Right lobe of liver (tissue), 6 donors: ENCODE results near the gene HECW1. TPM values are rescaled to one million over a fixed set of nuclear protein-coding genes. Genes with fewer than 3 reads are reported as not detected.

Experiments
- ATAC-seq, 4 donors: fragments of 200-7000 bp; cut with Tn5 transposase; one replicate each; pipeline ENCODE4 v1.9.1; 2020; ENCODE audit warnings: mild to moderate bottlenecking in 4 of 4, moderate library complexity in 4 of 4
- DNase-seq, 3 donors: peaks; one replicate each; pipeline ENCODE4 v3.0.0-alpha.2; 2020
- H3K27ac ChIP-seq, 3 donors: fragments of 200-600 bp; one replicate each; pipeline ENCODE4 v1.8.0; 2022
- H3K27me3 ChIP-seq, 2 donors: fragments of 200-600 bp; one replicate each; pipeline ENCODE4 v1.8.0; 2022
- H3K36me3 ChIP-seq, 4 donors: fragments of 200-600 bp; sonication (generic) in 1 of 4; one replicate each; pipeline versions ENCODE4 v1.5.1 to v1.8.0; 2017 to 2022; ENCODE audit warnings: control low read depth in 1 of 4
- H3K4me1 ChIP-seq, 4 donors: fragments of 200-600 bp; sonication (generic) in 1 of 4; one replicate each; pipeline versions ENCODE4 v1.5.1 to v1.8.0; 2017 to 2022; ENCODE audit warnings: control low read depth in 1 of 4
- H3K4me3 ChIP-seq, 3 donors: fragments of 200-600 bp; one replicate each; pipeline ENCODE4 v1.8.0; 2022
- H3K9me3 ChIP-seq, 4 donors: fragments of 200-600 bp; sonication (generic) in 1 of 4; one replicate each; pipeline versions ENCODE4 v1.5.1 to v1.8.0; 2017 to 2022; ENCODE audit warnings: control low read depth in 1 of 4
- CTCF ChIP-seq, 4 donors: fragments of 200-600 bp in 3 of 4; fragments of 450-650 bp in 1 of 4; IDR thresholded peaks; one replicate each; pipeline versions ENCODE4 v1.5.1 to v1.8.0; 2016 to 2022; ENCODE audit warnings: antibody characterized with exemption in 4 of 4, mild to moderate bottlenecking in 2 of 4
- POLR2A ChIP-seq: fragments of 450-650 bp; IDR thresholded peaks from one replicate; pipeline ENCODE4 v1.6.1; 2017; ENCODE audit warnings: antibody characterized with exemption, mild to moderate bottlenecking
- WGBS: methylation state at CpG from one replicate; pipeline ENCODE4 v1.1.6; 2018; ENCODE audit warnings: low coverage, low lambda C conversion rate; ENCODE audit not compliant: insufficient coverage; ENCODE audit errors: missing lambda C conversion rate; 5-methylcytosine and 5-hydroxymethylcytosine counted together
- intact Hi-C, 2 donors: fragments of 100-400 bp; cut with DNase I; formaldehyde crosslinking; loops; one replicate each; pipeline versions ENCODE4 v1.11.2 to v1.14.1; 2022
- total RNA-seq, 6 experiments: library from RNA; depleted of rRNA in 2 of 6; stranded (reverse); fragments of >200 nt in 2 of 6; fragmentation: NEBNext Ultra II Directional in 3 of 6; extraction: Animal tissue kit (Norgen Biotek cat#: 25700) in 3 of 6; gene quantifications; one replicate each; pipeline versions ENCODE4 v1.1.0 to v1.2.4, GENCODE V29; 2016 to 2023
- donor health status: DM: no; HTN: yes; CAD: no.
- donor health status: DM: no; HTN: no; CAD: no.
- donor health status: DM: no; HTN: no; CAD: no.
- donor health status: DM: no; HTN: yes; CAD: no.
- donor health status: DM: no; HTN: yes; CAD: no.

The HECW1 gene
- total RNA-seq, 6 experiments from 2014 or later: 0.02 to 0.87 (median 0.09) TPM; not detected in 1

DNA sequence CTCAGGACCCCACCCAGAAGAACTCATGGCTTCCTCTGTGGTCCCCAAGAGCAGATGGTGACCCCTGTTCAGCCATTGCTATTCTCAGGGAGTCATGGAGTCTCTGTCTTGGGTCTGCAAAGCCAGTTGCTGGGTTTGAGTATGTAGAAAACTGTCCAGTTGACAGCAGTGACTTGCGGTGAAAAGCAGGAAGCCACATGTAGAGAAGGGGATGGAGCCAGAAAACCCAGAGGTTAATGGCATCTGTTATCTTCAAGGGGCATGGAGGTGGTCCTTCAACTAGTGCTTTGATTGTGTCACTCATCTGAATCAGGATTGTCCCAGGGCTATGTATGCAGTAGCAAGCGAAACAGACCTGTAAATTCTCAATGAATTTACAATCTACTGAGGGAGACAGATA, 384.1 kb downstream of the HECW1 start:
- ATAC-seq: no peak
- 75% methylated on average over 2 of the region's 2 CpGs for WGBS
- H3K4me1 ChIP-seq: peaks cover 0 to 4% (median 1%) of the 10 kb centered on the region in 4 donors
- no peaks in the 10 kb centered on the region for H3K9me3 ChIP-seq
- DNase-seq: no peak
- H3K27me3 ChIP-seq: no peaks in the 10 kb centered on the region
- intact Hi-C loops: no loop called here
- TF ChIP-seq CTCF (IDR thresholded peaks at IDR 0.05) (no peak), POLR2A (no peak)
- no peaks in the 10 kb centered on the region for H3K36me3 ChIP-seq
- H3K4me3 ChIP-seq: no peak overlapping the region
- no peak overlapping the region for H3K27ac ChIP-seq

DNA sequence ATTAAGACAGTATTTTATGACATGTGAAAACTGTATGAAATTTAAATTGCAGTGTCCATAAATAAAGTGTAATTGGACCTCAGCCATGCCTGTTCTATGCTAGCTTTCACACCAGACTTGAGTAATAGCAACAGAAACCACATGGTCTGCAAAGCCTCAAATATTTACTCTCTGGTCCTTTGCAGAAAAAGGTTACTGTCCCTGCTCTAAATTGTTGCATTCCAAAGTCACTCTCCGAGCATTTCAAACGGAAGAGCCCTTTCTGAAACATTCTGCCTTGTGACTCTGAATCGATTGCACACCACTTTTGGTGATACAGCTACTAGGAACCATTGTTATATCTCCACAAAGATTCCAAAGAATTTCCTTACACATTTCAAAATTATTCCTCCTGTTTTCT, 389.4 kb downstream of the HECW1 start:
- Histone ChIP-seq H3K27me3 (no peaks in the 10 kb centered on the region), H3K9me3 (no peaks in the 10 kb centered on the region), H3K27ac (peak overlapping the region in 1 of 3 donors; percentile 35), H3K36me3 (no peaks in the 10 kb centered on the region), H3K4me1 (peaks cover 0 to 11% (median 2%) of the 10 kb centered on the region in 4 donors), H3K4me3 (no peak overlapping the region)
- TF ChIP-seq CTCF (IDR thresholded peaks at IDR 0.05): no peak
- no peak for TF ChIP-seq POLR2A
- DNase-seq (no peak), ATAC-seq (peak; percentile 85 to 95 (median 92))
- intact Hi-C loops: no loop called here
- WGBS: 34% methylated on average over 3 of the region's 3 CpGs

DNA sequence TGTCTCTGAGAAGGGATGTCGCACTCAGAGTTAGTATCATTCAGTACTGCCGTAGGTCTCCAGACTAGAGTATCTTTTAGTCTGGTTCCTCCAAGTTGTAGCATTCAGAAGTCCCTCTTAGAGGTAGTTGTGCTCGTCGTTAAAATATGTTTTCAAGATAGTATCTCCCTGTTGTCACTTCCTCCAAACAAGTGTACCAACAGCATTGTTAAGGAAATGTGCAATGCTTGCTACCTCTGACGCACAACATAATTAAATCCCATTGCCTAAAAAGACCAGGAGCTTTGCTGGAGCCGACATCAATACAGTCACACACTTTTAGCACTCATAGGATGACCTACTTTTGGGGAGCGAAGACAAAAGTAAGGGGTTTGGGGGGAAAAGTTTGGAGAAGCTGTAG, 390.5 kb downstream of the HECW1 start:
- Histone ChIP-seq H3K36me3 (no peaks in the 10 kb centered on the region), H3K27me3 (no peaks in the 10 kb centered on the region), H3K27ac (no peak overlapping the region), H3K4me3 (no peak overlapping the region), H3K9me3 (no peaks in the 10 kb centered on the region), H3K4me1 (peaks cover 0 to 11% (median 2%) of the 10 kb centered on the region in 4 donors)
- DNase-seq (no peak), ATAC-seq (no peak)
- no peak for TF ChIP-seq CTCF (IDR thresholded peaks at IDR 0.05)
- no peak for TF ChIP-seq POLR2A
- intact Hi-C loops: no loop called here
- 82% methylated on average over 7 of the region's 7 CpGs for whole genome bisulfite sequencing

- Histone ChIP-seq H3K27ac (no peak overlapping the region), H3K4me3 (no peak overlapping the region), H3K36me3 (no peaks in the 10 kb centered on the region), H3K9me3 (no peaks in the 10 kb centered on the region), H3K4me1 (peaks cover 0 to 11% (median 2%) of the 10 kb centered on the region in 4 donors), H3K27me3 (no peaks in the 10 kb centered on the region)
- intact Hi-C loops: no loop called here
- peak in 1 of 4 donors; percentile 39 for ATAC-seq
- WGBS: 55% methylated on average over 2 of the region's 2 CpGs
- no peak for DNase-seq
- TF ChIP-seq POLR2A (no peak), CTCF (IDR thresholded peaks at IDR 0.05) (no peak)
Measured at GRCh38 chr7:43505412-43505811, 393.0 kb downstream of the HECW1 start.

DNA sequence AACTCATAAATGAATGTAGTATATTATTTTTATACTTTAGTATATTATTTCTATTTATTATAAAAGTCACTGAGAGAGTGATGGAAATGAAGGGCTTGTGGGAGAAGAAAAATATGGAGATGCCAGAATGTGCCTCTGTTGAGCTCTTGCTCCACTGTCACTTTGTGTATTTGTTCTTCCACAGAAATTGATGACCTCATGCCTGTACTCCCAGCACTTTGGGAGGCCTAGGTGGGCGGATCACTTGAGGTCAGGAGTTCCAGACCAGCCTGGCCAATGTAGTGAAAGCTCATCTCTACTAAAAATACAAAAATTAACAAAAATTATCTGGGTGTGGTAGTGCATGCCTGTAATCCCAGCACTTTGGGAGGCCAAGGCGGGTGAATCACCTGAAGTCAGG, 394.0 kb downstream of the HECW1 start:
- no peak overlapping the region for H3K27ac ChIP-seq
- no peaks in the 10 kb centered on the region for H3K36me3 ChIP-seq
- no peak overlapping the region for H3K4me3 ChIP-seq
- intact Hi-C loops: no loop called here
- WGBS: 91% methylated on average over 1 of the region's 2 CpGs
- H3K4me1 ChIP-seq: peaks cover 0 to 8% (median 1%) of the 10 kb centered on the region in 4 donors
- TF ChIP-seq CTCF (IDR thresholded peaks at IDR 0.05) (no peak), POLR2A (no peak)
- H3K27me3 ChIP-seq: no peaks in the 10 kb centered on the region
- no peaks in the 10 kb centered on the region for H3K9me3 ChIP-seq
- ATAC-seq (peak in 2 of 4 donors; percentile 46 to 64), DNase-seq (no peak)
